A549 (cell line): ENCODE data around the gene LRFN3. TPM values are rescaled to one million over a fixed set of nuclear protein-coding genes. Genes with fewer than 3 reads are reported as not detected.

Experiments
- ATAC-seq, 2 experiments: fragments of 200-7000 bp in 1 of 2; fragments of >200 bp in 1 of 2; cut with Nextera tagmentation in 1 of 2; cut with Tn5 transposase in 1 of 2; 3 replicates each; pipeline versions ENCODE4 v1.8.0 to v1.9.1; 2018 to 2020; ENCODE audit warnings: mild to moderate bottlenecking in 1 of 2, moderate library complexity in 1 of 2
- CTCF ChIA-PET: fragments of 300-600 bp; sonication (Branson Sonifier 250); formaldehyde crosslinking; extraction: SDS; loops from one replicate; lab custom pipeline; 2021; ENCODE audit warnings: antibody characterized with exemption, inconsistent platforms; lab: Yijun Ruan, JAX
- POLR2A ChIA-PET: fragments of 350-600 bp; formaldehyde crosslinking; extraction: SDS; loops from one replicate; lab custom pipeline; 2021; ENCODE audit warnings: antibody characterized with exemption, inconsistent platforms; lab: Yijun Ruan, JAX
- DNase-seq, 2 experiments: peaks; one replicate each; pipeline versions ENCODE4 v3.0.0 to v3.0.0-alpha.2; 2011 to 2016; ENCODE audit warnings: low read depth in 1 of 2, low spot score in 1 of 2
- FAIRE-seq: peaks from 2 replicates; lab custom pipeline; 2011; peaks lifted over from hg19 to GRCh38; lab: Jason Lieb, UNC
- H3K27ac ChIP-seq, 2 experiments: fragments of >200 bp; sonication (Bioruptor Twin); formaldehyde crosslinking; 3 replicates each; pipeline ENCODE4 v1.5.1; 2016 to 2017
- H3K4me1 ChIP-seq: fragments of >200 bp; sonication (Bioruptor Twin); formaldehyde crosslinking; 3 replicates; pipeline ENCODE4 v1.6.1; 2016
- H3K4me2 ChIP-seq: fragments of >200 bp; sonication (Bioruptor Twin); formaldehyde crosslinking; 3 replicates; pipeline ENCODE4 v1.6.1; 2016
- H3K4me3 ChIP-seq: fragments of >200 bp; sonication (Bioruptor Twin); formaldehyde crosslinking; 3 replicates; pipeline ENCODE4 v1.5.1; 2016
- H3K9me3 ChIP-seq: fragments of >200 bp; sonication (Bioruptor Twin); formaldehyde crosslinking; 3 replicates; pipeline ENCODE4 v1.6.1; 2016
- BHLHE40 ChIP-seq: IDR thresholded peaks from 2 replicates; pipeline ENCODE4 v1.6.1; 2012; ENCODE audit warnings: low read depth, low read length, inconsistent platforms
- CBX2 ChIP-seq: fragments of 200-600 bp; sonication (generic); IDR thresholded peaks from 2 replicates; pipeline ENCODE4 v1.6.1; 2016; ENCODE audit warnings: low read depth, mild to moderate bottlenecking, borderline replicate concordance
- CEBPB ChIP-seq, 2 experiments: fragments of >200 bp in 1 of 2; sonication (Bioruptor Twin) in 1 of 2; formaldehyde crosslinking in 1 of 2; IDR thresholded peaks; 2 replicates each; pipeline ENCODE4 v1.6.1; 2012 to 2016
- CHD2 ChIP-seq: fragments of 150-350 bp; IDR thresholded peaks from 2 replicates; pipeline ENCODE4 v1.6.1; 2014; ENCODE audit warnings: low read length; ENCODE audit not compliant: partially characterized antibody
- CHD4 ChIP-seq: fragments of 200-600 bp; sonication (generic); IDR thresholded peaks from 2 replicates; pipeline ENCODE4 v1.6.1; 2016; ENCODE audit warnings: antibody characterized with exemption, mild to moderate bottlenecking, borderline replicate concordance
- FOSB ChIP-seq: fragments of 250-450 bp; sonication (Bioruptor Pico); IDR thresholded peaks from 2 replicates; pipeline ENCODE4 v1.5.0; 2020; ENCODE audit warnings: mild to moderate bottlenecking, moderate library complexity
- FOSL2 ChIP-seq, 2 experiments: fragments of 450-650 bp in 1 of 2; fragments of >200 bp in 1 of 2; sonication (Bioruptor Twin) in 1 of 2; formaldehyde crosslinking; IDR thresholded peaks; 2 replicates each; pipeline versions ENCODE4 v1.5.0 to v1.6.1; 2016 to 2020; ENCODE audit warnings: mild to moderate bottlenecking in 1 of 2, moderate library complexity in 1 of 2
- HDAC2 ChIP-seq: fragments of 200-600 bp; sonication (generic); IDR thresholded peaks from 2 replicates; pipeline ENCODE4 v1.6.1; 2016
- HEYL ChIP-seq: fragments of 250-450 bp; sonication (Bioruptor Pico); IDR thresholded peaks from 2 replicates; pipeline ENCODE4 v1.8.0; 2021; ENCODE audit warnings: mild to moderate bottlenecking, moderate library complexity
- MAFK ChIP-seq: fragments of 450-650 bp; IDR thresholded peaks from 2 replicates; pipeline ENCODE4 v1.6.1; 2014; ENCODE audit not compliant: partially characterized antibody
- NPAS2 ChIP-seq: fragments of 250-450 bp; sonication (Bioruptor Pico); IDR thresholded peaks from 2 replicates; pipeline ENCODE4 v1.8.0; 2022; ENCODE audit warnings: mild to moderate bottlenecking, moderate library complexity, borderline replicate concordance
- POLR2A ChIP-seq: IDR thresholded peaks from 2 replicates; pipeline ENCODE4 v1.6.1; 2012; ENCODE audit warnings: mild to moderate bottlenecking, low read length
- POLR2AphosphoS2 ChIP-seq: conservative IDR thresholded peaks from 2 replicates; pipeline ENCODE4 v1.6.1; 2012; ENCODE audit warnings: low read length, improper control_type of control experiment, inconsistent platforms
- RAD21 ChIP-seq, 2 experiments: fragments of >200 bp in 1 of 2; sonication (Bioruptor Twin) in 1 of 2; formaldehyde crosslinking in 1 of 2; IDR thresholded peaks in 1 of 2; conservative IDR thresholded peaks in 1 of 2; 2 replicates in 1 of 2; 3 replicates in 1 of 2; pipeline ENCODE4 v1.6.1; 2012 to 2018; ENCODE audit warnings: inconsistent platforms in 1 of 2
- RARB ChIP-seq: fragments of 250-450 bp; sonication (Bioruptor Pico); IDR thresholded peaks from 2 replicates; pipeline ENCODE4 v1.8.0; 2021; ENCODE audit warnings: mild to moderate bottlenecking, moderate library complexity
- RCOR1 ChIP-seq: fragments of 150-350 bp; IDR thresholded peaks from 2 replicates; pipeline ENCODE4 v1.6.1; 2014; ENCODE audit warnings: antibody characterized with exemption, low read length, low read depth
- RFX5 ChIP-seq: fragments of 450-650 bp; IDR thresholded peaks from 2 replicates; pipeline ENCODE4 v1.7.1; 2014; ENCODE audit warnings: antibody characterized with exemption, mild to moderate bottlenecking, moderate library complexity
- SMC3 ChIP-seq: fragments of >200 bp; sonication (Bioruptor Twin); formaldehyde crosslinking; IDR thresholded peaks from 3 replicates; pipeline ENCODE4 v1.6.1; 2018; ENCODE audit warnings: inconsistent platforms
- SREBF2 ChIP-seq: fragments of 450-650 bp; IDR thresholded peaks from 2 replicates; pipeline ENCODE4 v1.6.1; 2014; ENCODE audit warnings: mild to moderate bottlenecking, moderate library complexity
- ZFP36 ChIP-seq: fragments of 450-650 bp; IDR thresholded peaks from 2 replicates; pipeline ENCODE4 v1.6.1; 2014; ENCODE audit warnings: borderline replicate concordance; ENCODE audit not compliant: partially characterized antibody
- WGBS: methylation state at CpG from one replicate; pipeline ENCODE4 v1.1.6; 2017; ENCODE audit errors: missing lambda C conversion rate; 5-methylcytosine and 5-hydroxymethylcytosine counted together
- polyA plus RNA-seq, 4 experiments: library from polyadenylated mRNA; depleted of rRNA in 3 of 4; stranded (reverse); fragments of >200 nt; fragmentation: RNase III in 1 of 4; extraction: RNeasy Plus Mini Kit Qiagen cat#74134 plus additional on column Dnase treatment in 1 of 4; gene quantifications; 2 replicates in 3 of 4; 3 replicates in 1 of 4; pipeline ENCODE4 v1.2.3, GENCODE V29; 2011 to 2017
- TF ChIP-seq, protein P1 (sequence below): fragments of 250-450 bp; sonication (Bioruptor Pico); IDR thresholded peaks from 2 replicates; pipeline ENCODE4 v1.5.0; 2021; ENCODE audit warnings: mild to moderate bottlenecking, moderate library complexity, borderline replicate concordance
- TF ChIP-seq, protein P2 (sequence below): IDR thresholded peaks from 2 replicates; pipeline ENCODE4 v1.6.1; 2012
- TF ChIP-seq, protein P3 (sequence below): fragments of 150-350 bp; IDR thresholded peaks from 2 replicates; pipeline ENCODE4 v1.6.1; 2014; ENCODE audit warnings: low read depth, mild to moderate bottlenecking, low read length
- TF ChIP-seq, protein P4 (sequence below): fragments of 250-450 bp; sonication (Bioruptor Pico); IDR thresholded peaks from 2 replicates; pipeline ENCODE4 v1.5.0; 2020; ENCODE audit warnings: low read depth, mild to moderate bottlenecking, moderate library complexity
- TF ChIP-seq, protein P5 (sequence below): IDR thresholded peaks from 2 replicates; pipeline ENCODE4 v1.6.1; 2012; ENCODE audit warnings: low read depth, borderline replicate concordance

Gene LRFN3
- polyA plus RNA-seq, 2 of the 4 experiments (the other 2 are of a cell fraction) = 2.4 to 16.6 TPM

DNA sequence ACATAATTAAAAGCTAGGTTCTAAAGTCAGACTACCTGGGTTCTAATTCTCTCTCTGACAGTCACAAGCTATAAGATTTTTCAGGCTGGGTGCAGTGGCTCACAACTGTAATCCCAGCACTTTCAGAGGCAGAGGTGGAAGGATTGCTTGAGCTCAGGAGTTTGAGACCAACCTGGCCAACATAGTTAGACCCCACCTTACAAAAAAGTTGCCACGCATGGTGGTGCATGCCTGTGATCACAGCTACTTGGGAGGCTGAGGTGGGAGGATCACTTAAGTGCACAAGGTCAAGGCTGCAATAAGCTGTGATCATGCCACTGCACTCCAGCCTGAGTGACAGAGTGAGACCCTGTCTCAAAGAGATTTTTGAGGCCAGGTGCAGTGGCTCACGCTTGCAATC is 41.8 kb upstream of the LRFN3 start:
- FAIRE-seq = no peak
- ATAC-seq = no peak
- Histone ChIP-seq H3K9me3 (no peaks in the 10 kb centered on the region), H3K4me1 (peaks cover 6% of the 10 kb centered on the region; the same call in 2 of the 3 replicates), H3K4me3 (no peak overlapping the region), H3K4me2 (no peak overlapping the region), H3K27ac (no peak overlapping the region)
- TF ChIP-seq, protein P1, sequence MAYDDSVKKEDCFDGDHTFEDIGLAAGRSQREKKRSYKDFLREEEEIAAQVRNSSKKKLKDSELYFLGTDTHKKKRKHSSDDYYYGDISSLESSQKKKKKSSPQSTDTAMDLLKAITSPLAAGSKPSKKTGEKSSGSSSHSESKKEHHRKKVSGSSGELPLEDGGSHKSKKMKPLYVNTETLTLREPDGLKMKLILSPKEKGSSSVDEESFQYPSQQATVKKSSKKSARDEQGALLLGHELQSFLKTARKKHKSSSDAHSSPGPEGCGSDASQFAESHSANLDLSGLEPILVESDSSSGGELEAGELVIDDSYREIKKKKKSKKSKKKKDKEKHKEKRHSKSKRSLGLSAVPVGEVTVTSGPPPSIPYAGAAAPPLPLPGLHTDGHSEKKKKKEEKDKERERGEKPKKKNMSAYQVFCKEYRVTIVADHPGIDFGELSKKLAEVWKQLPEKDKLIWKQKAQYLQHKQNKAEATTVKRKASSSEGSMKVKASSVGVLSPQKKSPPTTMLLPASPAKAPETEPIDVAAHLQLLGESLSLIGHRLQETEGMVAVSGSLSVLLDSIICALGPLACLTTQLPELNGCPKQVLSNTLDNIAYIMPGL (CRISPR knock-in tag) = no peak
- TF ChIP-seq ZFP36 (no peak), CBX2 (no peak), RAD21 (conservative IDR thresholded peaks at IDR 0.05 in 1 of 2, IDR thresholded peaks at IDR 0.05 in 1 of 2) (no peak), BHLHE40 (no peak), CHD2 (no peak), CHD4 (no peak), RCOR1 (no peak), FOSB (CRISPR knock-in tag) (no peak)
- DNase-seq = no peak
- ChIA-PET CTCF (interaction anchor here (0.8 to 17.6 kb wide), 4 partner anchors 12 to 235 kb away, joined by 3 to 402 read pairs (median 64); no protein-coding TSS in a partner anchor), POLR2A (interaction anchor here (1.4 kb wide), 1 partner anchor 37 kb away, joined by 3 read pairs; no protein-coding TSS in a partner anchor)
- 98% methylated on average over 2 of the region's 2 CpGs for WGBS

DNA sequence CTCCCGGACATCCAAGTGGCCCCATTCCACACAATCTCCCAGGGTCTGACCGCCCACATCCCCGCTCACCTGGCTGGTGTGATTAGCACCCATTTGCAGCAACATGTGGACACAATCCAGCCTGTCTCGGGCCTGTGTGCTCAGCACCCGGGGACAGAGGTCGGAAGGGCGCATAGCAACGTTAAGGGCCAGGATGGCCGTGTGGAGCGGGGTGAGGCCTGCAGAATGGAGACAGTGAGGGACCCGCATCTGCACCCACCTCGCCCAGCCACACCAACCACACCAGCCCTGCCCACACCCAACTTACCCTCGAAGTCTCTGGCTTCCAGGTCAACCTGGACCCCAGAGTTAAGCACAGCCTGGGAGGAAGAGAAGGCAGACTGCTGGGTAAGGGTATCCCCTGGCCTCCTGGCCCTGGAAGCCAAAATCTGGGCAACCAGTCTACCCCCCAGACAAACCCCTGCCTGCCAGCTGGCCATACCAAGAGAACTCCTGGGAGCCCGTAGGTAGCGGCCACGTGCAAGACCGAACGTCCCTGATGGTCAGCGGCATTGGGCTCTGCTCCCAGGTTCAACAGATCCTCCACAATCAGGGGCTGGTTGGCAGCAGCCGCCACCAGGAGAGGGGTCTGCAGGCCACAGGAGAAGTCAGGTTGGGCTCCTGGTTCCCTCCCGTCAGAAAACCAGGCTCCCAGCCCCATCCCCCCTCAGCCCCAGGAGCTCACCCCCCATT is 40.1 kb upstream of the LRFN3 start:
- Histone ChIP-seq H3K27ac (no peak overlapping the region), H3K4me1 (peaks cover 9% of the 10 kb centered on the region), H3K4me2 (no peak overlapping the region), H3K4me3 (no peak overlapping the region), H3K9me3 (no peaks in the 10 kb centered on the region)
- ChIA-PET POLR2A (no interaction called here), CTCF (interaction anchor here (1.4 to 9.8 kb wide), 5 partner anchors 9 to 36 kb away, joined by 5 to 125 read pairs (median 7); no protein-coding TSS in a partner anchor)
- no peak for ATAC-seq
- DNase-seq = no peak
- no peak for FAIRE-seq
- WGBS = 91% methylated on average over 21 of the region's 21 CpGs
- no peak for TF ChIP-seq CEBPB (IDR thresholded peaks at IDR 0.05)
- no peak for TF ChIP-seq HDAC2
- TF ChIP-seq RFX5 = no peak
- no peak for TF ChIP-seq POLR2A
- TF ChIP-seq, protein P2, sequence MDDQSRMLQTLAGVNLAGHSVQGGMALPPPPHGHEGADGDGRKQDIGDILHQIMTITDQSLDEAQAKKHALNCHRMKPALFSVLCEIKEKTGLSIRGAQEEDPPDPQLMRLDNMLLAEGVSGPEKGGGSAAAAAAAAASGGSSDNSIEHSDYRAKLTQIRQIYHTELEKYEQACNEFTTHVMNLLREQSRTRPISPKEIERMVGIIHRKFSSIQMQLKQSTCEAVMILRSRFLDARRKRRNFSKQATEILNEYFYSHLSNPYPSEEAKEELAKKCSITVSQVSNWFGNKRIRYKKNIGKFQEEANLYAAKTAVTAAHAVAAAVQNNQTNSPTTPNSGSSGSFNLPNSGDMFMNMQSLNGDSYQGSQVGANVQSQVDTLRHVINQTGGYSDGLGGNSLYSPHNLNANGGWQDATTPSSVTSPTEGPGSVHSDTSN = no peak
- TF ChIP-seq BHLHE40 = no peak
- no peak for TF ChIP-seq SMC3
- TF ChIP-seq ZFP36 = no peak
- no peak for TF ChIP-seq HEYL (CRISPR knock-in tag)
- TF ChIP-seq POLR2AphosphoS2 = no peak
- no peak for TF ChIP-seq RARB (CRISPR knock-in tag)
- TF ChIP-seq CHD2 = no peak
- TF ChIP-seq, protein P3, sequence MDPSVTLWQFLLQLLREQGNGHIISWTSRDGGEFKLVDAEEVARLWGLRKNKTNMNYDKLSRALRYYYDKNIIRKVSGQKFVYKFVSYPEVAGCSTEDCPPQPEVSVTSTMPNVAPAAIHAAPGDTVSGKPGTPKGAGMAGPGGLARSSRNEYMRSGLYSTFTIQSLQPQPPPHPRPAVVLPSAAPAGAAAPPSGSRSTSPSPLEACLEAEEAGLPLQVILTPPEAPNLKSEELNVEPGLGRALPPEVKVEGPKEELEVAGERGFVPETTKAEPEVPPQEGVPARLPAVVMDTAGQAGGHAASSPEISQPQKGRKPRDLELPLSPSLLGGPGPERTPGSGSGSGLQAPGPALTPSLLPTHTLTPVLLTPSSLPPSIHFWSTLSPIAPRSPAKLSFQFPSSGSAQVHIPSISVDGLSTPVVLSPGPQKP = no peak
- no peak for TF ChIP-seq FOSL2 (IDR thresholded peaks at IDR 0.05)
- no peak for TF ChIP-seq FOSL2 (CRISPR knock-in tag; IDR thresholded peaks at IDR 0.05)
- no peak for TF ChIP-seq MAFK
- TF ChIP-seq SREBF2 = no peak
- TF ChIP-seq NPAS2 (CRISPR knock-in tag) = no peak
- TF ChIP-seq, protein P1 (CRISPR knock-in tag) = no peak
- TF ChIP-seq, protein P4, sequence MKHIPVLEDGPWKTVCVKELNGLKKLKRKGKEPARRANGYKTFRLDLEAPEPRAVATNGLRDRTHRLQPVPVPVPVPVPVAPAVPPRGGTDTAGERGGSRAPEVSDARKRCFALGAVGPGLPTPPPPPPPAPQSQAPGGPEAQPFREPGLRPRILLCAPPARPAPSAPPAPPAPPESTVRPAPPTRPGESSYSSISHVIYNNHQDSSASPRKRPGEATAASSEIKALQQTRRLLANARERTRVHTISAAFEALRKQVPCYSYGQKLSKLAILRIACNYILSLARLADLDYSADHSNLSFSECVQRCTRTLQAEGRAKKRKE = no peak
- TF ChIP-seq, protein P5, sequence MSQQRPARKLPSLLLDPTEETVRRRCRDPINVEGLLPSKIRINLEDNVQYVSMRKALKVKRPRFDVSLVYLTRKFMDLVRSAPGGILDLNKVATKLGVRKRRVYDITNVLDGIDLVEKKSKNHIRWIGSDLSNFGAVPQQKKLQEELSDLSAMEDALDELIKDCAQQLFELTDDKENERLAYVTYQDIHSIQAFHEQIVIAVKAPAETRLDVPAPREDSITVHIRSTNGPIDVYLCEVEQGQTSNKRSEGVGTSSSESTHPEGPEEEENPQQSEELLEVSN = no peak
